H1 (cell line): ENCODE results near the gene DYNC2H1. TPM values are rescaled to one million over a fixed set of nuclear protein-coding genes. Genes with fewer than 3 reads are reported as not detected.

Experiments
- BRCA1 ChIP-seq: IDR thresholded peaks from 2 replicates; pipeline ENCODE4 v1.6.1; 2012; ENCODE audit warnings: low read depth, low read length, improper control_type of control experiment
- CHD2 ChIP-seq: IDR thresholded peaks from 2 replicates; pipeline ENCODE4 v1.6.1; 2012; ENCODE audit warnings: low read length, improper control_type of control experiment
- CHD7 ChIP-seq: fragments of 300-600 bp; sonication (generic); IDR thresholded peaks from 2 replicates; pipeline ENCODE4 v1.7.1; 2012; ENCODE audit warnings: low read length, moderate library complexity, mild to moderate bottlenecking, inconsistent platforms; ENCODE audit not compliant: insufficient replicate concordance
- EZH2 ChIP-seq: fragments of 200-600 bp; sonication (generic); IDR thresholded peaks from 2 replicates; pipeline ENCODE4 v1.7.1; 2012; ENCODE audit warnings: low read depth, mild to moderate bottlenecking, moderate library complexity, low read length, inconsistent platforms; ENCODE audit not compliant: severe bottlenecking
- GABPA ChIP-seq: IDR thresholded peaks from 2 replicates; pipeline ENCODE4 v1.6.1; 2011; ENCODE audit warnings: mild to moderate bottlenecking, low read length, moderate library complexity, borderline replicate concordance; ENCODE audit not compliant: insufficient read depth
- JUN ChIP-seq: IDR thresholded peaks from 2 replicates; pipeline ENCODE4 v1.6.1; 2011; ENCODE audit warnings: low read depth, mild to moderate bottlenecking, improper control_type of control experiment, low read length
- NANOG ChIP-seq: IDR thresholded peaks from 2 replicates; pipeline ENCODE4 v1.6.1; 2011; ENCODE audit warnings: low read length, low read depth, mild to moderate bottlenecking, inconsistent platforms; ENCODE audit not compliant: insufficient read depth, poor library complexity, severe bottlenecking
- POLR2A ChIP-seq, 2 experiments: IDR thresholded peaks; 1 replicate in 1 of 2; 2 replicates in 1 of 2; pipeline ENCODE4 v1.6.1; 2011; ENCODE audit warnings: low read depth in 2 of 2, low read length in 2 of 2, mild to moderate bottlenecking in 2 of 2; ENCODE audit errors: control extremely low read depth in 1 of 2
- RFX5 ChIP-seq: IDR thresholded peaks from 2 replicates; pipeline ENCODE4 v1.6.1; 2011; ENCODE audit warnings: low read depth, low read length, improper control_type of control experiment, borderline replicate concordance
- SAP30 ChIP-seq: fragments of 300-600 bp; sonication (generic); IDR thresholded peaks from 2 replicates; pipeline ENCODE4 v1.7.1; 2012; ENCODE audit warnings: low read length, moderate library complexity, mild to moderate bottlenecking, inconsistent platforms; ENCODE audit not compliant: insufficient read depth, insufficient replicate concordance
- SP1 ChIP-seq: IDR thresholded peaks from 2 replicates; pipeline ENCODE4 v1.6.1; 2011; ENCODE audit warnings: low read depth, low read length
- SP4 ChIP-seq: IDR thresholded peaks from 2 replicates; pipeline ENCODE4 v1.6.1; 2012; ENCODE audit warnings: low read length, inconsistent platforms
- TAF7 ChIP-seq: optimal IDR thresholded peaks from 2 replicates; pipeline ENCODE3; 2011; ENCODE audit warnings: low read depth, mild to moderate bottlenecking, inconsistent platforms, low read length, moderate library complexity, borderline replicate concordance
- polyA plus RNA-seq, 7 experiments: library from polyadenylated mRNA; depleted of rRNA in 3 of 7; stranded (reverse) in 5 of 7; unstranded in 2 of 7; fragments of >200 nt in 5 of 7; fragments of 200-250 nt in 2 of 7; gene quantifications; 1 replicate in 5 of 7; 2 replicates in 1 of 7; 4 replicates in 1 of 7; pipeline versions ENCODE4 v1.2.1 to v1.2.3, GENCODE V29; 2011 to 2013; ENCODE audit warnings: missing spikeins in 2 of 7, mixed read lengths in 2 of 7
- total RNA-seq: library from RNA; stranded (reverse); fragmentation: NEBNext Ultra II Directional; extraction: Animal tissue kit (Norgen Biotek cat#: 25700); gene quantifications from 2 replicates; pipeline ENCODE4 v1.2.1, GENCODE V29; 2021

DYNC2H1 gene
- total and polyA plus RNA-seq, 2 of the 8 experiments (the other 6 are each of a cell fraction or from before 2014, with no cell fraction given), result 6.2 to 12.0 TPM

GRCh38 chr11:103228807-103229206, 119.6 kb downstream of the DYNC2H1 start (continued):
- TF ChIP-seq CHD7 (no peak), NANOG (no peak), GABPA (no peak), SP4 (no peak), RFX5 (no peak), POLR2A (IDR thresholded peaks at IDR 0.05; ENCODE audit: control extremely low read depth in 1 of 2, low read depth in 2 of 2, low read length in 2 of 2) (no peak), BRCA1 (no peak), JUN (no peak), SP1 (no peak), TAF7 (no peak), EZH2 (no peak), CHD2 (no peak), SAP30 (no peak)
